HG03064 (cell line): ENCODE measurements around the gene DDIT4.

Experiments
- ATAC-seq: cut with Tn5 transposase; IDR thresholded peaks from one replicate; pipeline ENCODE4 v1.9.1; 2021; ENCODE audit warnings: low read depth; ENCODE audit not compliant: unreplicated experiment

The DDIT4 gene

GRCh38 chr10:72314263-72314662, 40.5 kb downstream of the DDIT4 start:
- ATAC-seq: no peak

GRCh38 chr10:72315054-72315453, 41.3 kb downstream of the DDIT4 start:
- ATAC-seq: no peak

- ATAC-seq: no peak
Measured at GRCh38 chr10:72315611-72316385, 42.1 kb downstream of the DDIT4 start.

GRCh38 chr10:72316386-72316700, 42.6 kb downstream of the DDIT4 start:
- ATAC-seq: no peak

- ATAC-seq: no peak
Measured at GRCh38 chr10:72316748-72317435, 43.2 kb downstream of the DDIT4 start.

GRCh38 chr10:72318418-72319262, 44.9 kb downstream of the DDIT4 start:
- ATAC-seq: no peak

- ATAC-seq: peak; percentile 41
Measured at GRCh38 chr10:72319416-72320254, 45.9 kb downstream of the DDIT4 start.

- peak; percentile 60 for ATAC-seq
Measured at GRCh38 chr10:72320676-72321247, 47.0 kb downstream of the DDIT4 start.

- ATAC-seq: no peak
Measured at GRCh38 chr10:72321248-72322029, 47.7 kb downstream of the DDIT4 start.

- no peak for ATAC-seq
Measured at GRCh38 chr10:72322030-72322279, 48.2 kb downstream of the DDIT4 start.

- no peak for ATAC-seq
Measured at GRCh38 chr10:72322280-72323058, 48.7 kb downstream of the DDIT4 start.

- no peak for ATAC-seq
Measured at GRCh38 chr10:72323108-72323749, 49.5 kb downstream of the DDIT4 start.

GRCh38 chr10:72323771-72324191, 50.1 kb downstream of the DDIT4 start:
- no peak for ATAC-seq
